DMS153 (cell line): ENCODE data around the gene CYTH4.

Experiments used
- DNase-seq: peaks from one replicate; lab custom pipeline; 2025; lab: John Stamatoyannopoulos, UW

Gene CYTH4

DNA sequence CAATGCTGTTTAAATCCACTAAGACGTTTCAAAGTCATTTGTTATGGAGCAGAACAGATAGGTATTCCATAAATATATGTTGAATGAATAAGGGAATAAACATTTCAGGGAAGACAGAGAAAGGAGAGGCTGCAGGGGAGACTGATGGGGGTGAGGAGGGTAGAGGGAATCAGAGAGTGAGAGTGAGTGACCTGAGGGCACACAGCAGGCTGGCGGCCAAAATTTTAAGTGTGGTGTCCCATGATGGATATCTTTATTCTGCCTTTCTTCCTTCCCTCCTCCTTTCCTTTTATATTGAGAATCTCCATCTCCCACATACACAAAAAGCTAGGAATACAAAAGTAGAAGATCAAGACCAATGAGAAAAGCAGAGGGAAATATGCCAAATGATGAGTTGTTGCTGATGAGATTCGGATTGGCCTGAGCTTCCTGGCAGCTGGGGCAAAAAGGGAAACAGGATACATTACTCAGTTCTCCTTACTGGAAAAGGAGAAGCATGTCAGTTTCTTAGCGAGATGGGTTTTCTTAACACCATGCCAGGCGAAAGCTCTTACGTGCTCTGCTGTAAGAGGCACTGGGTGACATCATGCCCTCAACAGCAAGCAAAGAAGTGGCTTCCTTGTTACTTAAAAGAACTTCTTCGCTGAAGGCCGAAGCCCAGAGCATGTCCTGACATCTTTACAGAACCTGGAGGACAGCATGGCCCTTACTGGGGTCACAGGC is 11.2 kb upstream of the CYTH4 start:
- DNase-seq: no peak

DNA sequence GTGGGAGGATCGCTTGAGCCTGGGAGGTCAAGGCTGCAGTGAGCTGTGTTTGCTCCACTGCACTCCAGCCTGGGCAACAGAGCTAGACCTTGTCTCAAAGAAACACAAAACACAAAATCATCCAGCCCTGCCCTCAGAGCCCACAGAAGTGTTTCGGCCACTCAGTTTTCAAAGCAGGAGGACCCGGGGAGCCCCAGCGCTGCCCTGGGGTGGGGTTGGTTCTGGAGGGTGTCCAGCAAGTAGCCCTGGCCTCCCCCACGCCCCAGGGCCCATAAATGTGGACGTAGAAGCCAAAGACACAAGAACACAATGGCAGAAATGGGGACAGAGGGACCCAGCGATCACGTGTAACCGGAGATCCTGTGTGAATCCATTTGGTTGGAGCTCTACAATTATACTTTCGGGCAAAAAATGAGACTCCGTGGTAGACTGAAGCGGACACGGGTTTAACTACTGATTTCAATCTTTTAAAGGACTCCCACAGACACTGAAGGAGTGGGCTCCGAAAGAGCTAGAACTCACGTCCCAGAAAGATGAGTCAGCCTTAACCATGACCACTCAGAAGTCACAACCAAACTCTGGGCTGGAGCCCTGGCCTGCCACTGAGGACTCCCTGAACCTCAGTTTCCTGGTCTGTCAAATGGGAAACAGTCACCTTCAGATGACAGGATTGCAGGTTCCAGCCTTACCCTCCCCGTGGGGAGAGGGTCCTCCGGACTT is 9.0 kb upstream of the CYTH4 start:
- no peak for DNase-seq

DNA sequence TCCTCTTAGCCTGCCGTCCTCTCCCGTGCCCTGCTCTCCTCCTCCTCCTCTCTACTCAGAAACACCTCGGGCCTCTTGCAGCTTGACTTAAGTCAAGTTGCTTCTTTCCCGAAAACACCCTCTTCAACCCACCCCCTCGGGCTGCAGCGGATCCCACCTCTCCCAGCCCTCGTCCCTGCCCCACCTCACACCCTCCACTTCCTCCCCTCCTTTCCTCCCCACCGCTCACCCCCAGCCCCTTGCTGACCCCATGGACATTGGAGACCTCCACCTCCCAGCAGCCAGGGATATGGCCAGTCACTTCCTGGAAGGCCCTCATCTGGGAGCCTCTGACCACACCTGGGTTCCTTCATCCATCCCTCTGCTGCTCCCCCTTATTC is 8.5 kb upstream of the CYTH4 start:
- no peak for DNase-seq

DNA sequence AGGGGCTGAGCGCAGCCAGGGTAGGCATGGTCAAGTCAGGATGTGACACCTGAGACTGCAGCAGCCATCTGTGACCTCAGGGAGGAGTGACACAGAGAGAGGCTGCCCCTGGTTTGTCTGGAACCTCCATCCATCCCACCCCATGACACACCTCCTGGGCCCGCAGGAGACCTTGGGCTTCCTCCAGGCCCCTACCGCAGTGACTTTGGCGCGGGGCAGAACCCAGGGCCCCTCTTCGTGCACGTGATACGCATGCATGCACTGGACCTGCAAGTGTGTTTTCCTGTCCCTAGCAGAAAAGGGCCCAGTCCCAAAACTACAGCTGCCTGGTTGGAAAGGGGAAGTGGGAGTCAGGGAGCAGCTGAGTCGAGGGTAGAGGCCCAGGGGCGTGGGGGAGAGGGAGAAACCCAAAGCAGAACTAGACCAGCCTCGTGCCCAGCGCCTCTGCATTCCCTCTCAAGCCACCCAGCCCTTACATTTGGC is 7.9 kb upstream of the CYTH4 start:
- DNase-seq: no peak

DNA sequence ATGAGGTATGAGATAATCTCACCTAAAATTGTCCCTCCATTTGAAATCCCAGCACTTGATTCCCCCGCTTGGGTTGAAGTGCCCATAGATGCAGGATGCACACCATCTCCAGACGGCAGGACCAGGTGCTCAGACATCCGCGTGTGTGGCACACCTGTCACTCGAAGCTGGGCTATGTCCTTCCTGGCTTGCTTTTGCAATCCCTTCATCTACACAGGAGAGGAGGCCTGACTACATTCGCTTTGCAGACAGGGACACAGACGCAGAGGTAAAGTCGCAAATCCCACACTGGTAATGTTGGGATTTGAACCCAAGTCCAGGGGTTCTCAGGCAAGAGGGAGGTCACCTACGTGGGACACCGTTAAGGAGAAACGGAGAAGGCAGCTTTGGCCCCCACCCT is 7.2 kb upstream of the CYTH4 start:
- DNase-seq: no peak

DNA sequence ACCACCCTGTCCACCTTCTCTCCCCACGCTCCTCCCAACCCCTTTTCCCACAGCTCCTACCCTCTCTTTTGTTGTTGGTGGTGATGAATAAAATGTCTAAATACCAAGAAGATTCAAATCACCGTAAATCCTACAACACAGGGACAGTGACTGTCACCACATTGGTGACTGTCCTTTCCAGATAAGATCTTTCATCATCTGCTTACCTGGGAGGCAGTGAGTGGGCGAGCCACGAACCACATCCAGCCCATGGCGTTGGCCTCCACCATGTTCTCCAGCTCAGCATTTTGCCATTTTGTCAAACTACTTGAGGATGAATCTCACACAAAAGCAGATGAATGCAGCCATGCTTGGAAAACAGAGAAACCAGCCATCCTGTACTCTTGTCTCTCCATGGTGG is 6.7 kb upstream of the CYTH4 start:
- DNase-seq: no peak

DNA sequence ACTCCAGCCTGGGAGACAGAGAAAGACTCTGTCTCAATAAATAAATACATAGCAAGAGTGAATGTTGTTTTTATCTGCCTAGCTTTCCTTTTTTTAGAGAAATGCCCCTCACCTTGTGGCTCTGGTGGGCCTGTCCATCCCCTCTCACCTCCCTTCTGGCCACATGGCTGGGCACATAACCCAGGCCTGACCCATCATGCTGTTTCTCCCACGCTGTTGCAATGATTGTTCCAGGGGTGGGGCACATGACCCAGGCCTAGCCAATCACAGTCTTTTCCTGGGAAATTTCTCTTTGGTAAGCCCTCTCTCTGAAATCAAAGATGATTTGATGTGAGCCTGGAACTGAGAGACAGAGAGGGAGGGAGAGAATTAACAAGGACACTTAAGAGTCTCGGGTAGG is 5.5 kb upstream of the CYTH4 start:
- no peak for DNase-seq

DNA sequence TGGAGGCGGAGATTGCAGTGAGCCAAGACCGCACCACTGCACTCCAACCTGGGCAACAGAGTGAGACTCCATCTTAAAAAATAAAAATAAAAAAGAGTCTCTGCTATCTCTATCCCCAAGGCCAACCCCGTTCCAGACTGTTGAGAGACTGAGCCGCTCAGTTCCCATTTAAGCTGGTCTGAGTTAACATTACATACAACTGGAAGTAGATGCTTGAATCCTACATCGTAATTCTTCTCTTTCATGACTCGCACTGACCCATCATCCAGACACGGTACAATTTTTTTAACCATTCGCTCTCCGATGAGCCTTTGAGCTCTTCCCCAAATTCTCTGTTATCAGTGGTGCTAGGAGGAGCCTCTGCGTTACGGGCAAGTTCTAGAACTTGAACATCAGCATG is 4.9 kb upstream of the CYTH4 start:
- no peak for DNase-seq

DNA sequence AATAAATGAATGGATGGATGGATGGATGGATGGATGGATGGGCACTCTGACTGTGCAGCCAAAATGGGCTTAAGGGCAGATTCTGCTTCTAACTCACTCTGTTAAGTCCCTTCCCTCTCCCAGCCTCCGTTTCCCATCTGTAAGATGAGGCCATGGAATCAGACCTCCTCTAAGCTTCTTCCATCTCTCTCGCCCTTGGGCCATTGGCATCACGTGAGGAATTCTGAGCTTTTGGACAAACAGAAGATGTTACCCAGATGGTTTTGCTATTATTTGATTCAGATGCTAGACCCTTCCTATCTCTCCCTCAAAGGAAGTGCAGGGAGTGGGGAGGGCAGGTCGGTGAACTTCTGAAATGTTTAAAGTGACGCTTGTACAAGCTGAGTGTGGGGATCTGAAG is 4.0 kb upstream of the CYTH4 start:
- no peak for DNase-seq

DNA sequence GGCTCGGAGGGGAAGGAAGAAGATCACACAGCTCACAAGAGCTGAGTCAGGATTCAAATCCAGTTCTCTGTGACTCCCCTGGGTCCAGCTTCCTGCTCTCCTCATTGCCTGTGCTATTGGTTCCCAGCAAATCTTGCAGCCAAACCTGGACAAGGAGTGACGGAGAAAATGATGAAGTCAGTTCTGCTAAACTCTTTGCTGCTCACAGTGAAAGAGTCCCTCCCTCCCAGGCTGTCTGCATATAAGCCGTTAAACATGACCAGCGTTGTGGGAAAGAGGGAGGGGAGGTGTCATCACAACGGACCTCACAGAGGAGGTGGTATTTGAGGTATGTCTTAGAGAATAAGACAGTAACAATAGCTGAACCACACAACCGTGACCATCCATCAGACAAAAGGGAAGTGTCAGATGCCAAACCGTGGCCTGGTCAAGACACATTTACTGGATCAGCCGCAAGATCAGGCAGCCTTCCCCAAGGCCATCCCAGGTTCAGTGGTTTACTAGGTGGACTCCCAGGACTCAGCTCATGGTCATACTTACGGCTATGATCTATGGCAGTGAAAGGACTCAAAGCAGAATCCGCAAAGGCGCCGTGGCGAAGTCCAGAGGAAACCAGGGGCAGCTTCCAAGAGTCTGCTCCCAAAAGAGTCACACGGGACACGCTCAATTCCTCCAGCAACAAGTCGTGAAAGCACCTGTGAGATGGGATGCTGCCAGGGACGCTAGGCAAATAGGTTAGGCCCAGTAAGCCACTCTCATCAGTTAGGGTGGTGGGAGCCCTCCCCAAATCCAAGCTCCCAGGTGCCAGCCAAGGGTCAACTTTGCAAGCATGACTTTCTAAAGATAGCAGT is 2.8 kb upstream of the CYTH4 start:
- DNase-seq: no peak

DNA sequence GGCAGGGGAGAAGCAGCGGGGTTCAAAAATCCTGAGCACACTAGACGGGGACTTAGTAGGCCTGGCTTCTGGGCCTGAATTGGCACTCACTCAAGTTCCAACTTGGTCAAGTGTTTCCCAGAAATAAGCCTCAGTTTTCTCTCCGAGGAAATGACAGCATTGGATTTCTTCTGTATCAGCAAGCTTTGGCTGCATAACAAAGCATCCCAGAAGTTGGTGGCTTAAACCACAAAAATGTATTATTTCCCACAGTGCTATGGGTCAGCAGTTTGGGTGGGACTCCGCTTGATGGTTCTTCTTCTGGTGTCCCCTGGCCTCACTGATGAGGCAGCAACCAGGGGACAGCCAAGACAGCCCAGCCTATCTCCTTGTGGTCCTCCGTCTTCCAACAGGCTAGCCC is 1.6 kb upstream of the CYTH4 start:
- DNase-seq: no peak

DNA sequence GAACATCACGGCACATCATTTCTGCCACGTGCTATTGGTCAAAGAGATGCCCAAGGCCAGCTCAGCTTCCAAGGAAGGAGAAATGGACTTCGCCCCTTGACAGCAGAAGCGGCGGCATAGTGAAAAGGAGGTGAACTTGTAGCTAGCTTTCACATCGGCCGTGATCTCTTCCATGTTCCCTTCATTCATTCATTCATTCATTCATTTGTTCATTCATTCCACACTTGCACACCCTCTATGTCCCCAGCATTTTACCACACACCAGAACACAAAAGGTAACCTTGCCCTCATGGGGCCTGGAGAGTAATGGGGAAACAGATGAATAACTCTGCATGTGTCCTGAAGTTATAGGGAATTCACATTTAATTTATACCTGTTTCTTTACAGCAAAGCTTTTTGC is 1.1 kb upstream of the CYTH4 start:
- DNase-seq: no peak

DNA sequence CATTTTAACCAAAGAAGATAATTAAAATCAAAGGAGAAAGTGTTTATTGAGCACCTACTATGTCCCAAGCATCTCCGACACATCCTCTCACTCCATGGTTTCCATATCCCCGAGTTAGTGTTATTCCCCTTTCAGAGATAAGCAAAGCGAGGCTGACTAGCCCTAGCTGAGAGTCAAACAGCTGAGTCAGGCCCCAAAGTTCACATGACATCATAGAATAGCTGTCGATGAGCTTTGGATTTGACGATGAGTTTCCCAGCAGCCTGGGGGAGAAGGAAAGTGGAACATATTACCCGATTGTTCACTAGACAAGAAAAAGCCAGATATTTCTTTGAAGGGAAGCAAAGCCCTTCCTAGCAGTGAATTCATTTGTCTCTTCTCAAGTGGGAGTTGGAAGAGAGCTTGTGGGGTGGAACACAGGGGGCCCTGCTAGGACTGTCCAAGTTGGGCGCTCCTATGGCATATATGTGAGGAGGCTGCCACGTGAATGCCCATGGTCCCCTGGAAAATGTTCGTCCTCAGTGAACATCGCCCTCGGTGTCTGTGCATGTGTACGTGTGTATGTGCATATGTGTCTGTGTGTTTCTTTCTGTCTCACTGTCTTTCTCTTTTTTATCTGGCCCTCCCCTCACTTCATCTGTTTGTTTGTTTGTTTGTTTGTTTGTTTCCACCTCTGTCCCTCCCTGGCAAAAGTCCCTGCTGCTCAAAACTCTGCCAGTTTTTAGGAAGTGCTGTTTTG is 493 bp upstream of the CYTH4 start:
- no peak for DNase-seq

DNA sequence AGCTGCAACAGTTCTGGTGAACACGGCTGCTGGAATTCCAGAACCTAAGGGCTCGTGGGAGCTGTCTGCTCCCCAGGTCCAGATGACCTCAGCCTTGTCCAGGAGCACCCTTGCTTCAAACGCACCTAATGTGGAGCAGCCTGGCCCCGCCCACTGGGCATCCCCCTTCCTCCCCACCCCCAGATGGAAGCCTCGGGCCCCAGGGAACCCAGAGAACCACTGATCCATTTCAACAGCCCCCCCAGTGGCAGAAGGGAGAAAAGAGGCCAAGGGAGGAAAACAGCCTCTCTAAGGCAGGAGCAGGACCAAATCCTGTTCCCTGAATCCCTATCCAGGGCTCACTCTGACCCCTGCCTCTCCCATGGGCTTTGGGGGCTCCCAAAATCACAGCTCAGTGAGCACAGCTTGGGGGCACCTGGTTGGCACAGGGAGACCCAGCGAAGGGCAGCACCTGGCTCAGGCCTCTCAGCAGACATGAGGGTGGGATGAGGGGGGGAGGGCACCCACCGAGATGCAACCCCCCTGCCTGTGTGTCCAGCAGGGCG is 1.2 kb downstream of the CYTH4 start:
- DNase-seq: no peak

DNA sequence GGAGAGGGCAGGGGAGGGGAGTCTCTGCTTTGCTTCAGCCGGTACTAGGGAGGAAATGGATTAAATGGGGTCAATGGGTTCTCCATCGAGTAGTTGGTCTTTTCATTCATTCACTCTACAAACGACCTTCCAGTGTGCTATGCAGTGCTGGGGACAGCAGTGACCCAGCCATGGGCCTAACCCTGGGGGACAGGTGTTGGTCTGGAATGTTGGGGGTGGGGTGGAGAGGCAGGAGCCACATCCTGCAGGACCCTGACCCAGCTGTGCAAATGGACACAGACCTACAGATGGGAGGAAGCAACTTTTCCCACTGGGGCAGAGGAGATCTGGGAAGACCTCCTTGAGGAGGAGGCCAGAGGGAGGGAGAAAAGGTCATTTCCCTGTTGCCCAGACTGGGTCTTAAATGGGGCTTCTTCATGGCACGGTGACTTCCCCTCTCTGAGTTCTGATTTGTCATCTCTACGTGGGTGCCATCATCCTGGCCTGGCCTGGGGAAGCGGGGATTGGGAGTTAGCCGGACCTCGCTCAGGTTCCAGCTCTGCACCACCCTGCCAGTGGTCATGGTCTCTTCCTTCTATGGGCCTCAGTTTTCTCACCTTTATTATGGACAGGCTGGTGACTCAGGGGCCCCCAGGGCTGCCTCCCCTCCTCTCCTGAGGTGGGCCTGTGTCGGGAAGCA is 2.0 kb downstream of the CYTH4 start:
- DNase-seq: no peak

DNA sequence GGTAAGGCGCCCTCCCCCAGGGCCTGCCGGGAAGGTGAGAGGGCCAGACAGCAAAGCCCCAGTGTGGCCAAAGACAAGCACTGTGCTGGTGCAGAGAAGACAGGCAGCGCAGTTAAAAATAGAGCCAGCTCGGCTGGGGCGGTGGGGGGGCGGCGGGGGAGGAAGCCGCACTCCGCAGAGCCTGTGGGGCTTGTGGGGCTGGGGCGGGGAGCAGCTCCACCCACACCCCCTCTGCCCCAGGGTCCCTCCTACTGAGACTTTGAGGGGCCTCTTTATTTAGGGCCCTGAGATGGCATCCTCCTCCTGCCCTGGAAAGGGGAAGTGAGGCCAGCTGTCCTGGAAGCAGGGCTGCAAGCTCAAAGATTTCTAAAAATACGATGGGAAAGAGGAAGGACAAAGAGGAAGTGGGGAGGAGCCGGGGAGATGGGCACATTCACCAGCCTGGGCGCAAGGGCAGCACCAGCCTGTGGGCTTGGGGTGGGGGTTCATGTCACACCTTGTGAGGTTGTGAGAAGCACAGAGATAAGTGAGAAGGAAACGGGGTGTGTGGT is 2.6 kb downstream of the CYTH4 start:
- no peak for DNase-seq

DNA sequence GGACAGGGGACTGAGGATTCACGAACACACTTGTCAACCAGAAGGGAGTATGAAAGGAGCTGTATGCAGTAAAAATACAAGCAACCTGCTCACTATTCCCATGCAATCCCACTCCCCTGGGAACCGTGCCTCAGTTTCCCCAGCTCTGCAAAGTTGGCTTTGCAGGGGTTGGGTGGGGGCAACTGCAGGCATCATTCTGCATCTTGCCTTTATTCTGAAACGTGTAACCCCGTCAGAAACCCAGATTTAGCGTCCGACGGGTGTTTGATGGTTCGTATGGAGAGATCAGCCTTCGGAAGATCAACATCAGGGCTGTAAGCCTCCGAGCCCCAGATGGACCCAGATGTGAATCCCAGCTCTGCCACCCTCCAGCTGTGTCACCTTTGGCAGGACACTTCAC is 3.6 kb downstream of the CYTH4 start:
- no peak for DNase-seq

DNA sequence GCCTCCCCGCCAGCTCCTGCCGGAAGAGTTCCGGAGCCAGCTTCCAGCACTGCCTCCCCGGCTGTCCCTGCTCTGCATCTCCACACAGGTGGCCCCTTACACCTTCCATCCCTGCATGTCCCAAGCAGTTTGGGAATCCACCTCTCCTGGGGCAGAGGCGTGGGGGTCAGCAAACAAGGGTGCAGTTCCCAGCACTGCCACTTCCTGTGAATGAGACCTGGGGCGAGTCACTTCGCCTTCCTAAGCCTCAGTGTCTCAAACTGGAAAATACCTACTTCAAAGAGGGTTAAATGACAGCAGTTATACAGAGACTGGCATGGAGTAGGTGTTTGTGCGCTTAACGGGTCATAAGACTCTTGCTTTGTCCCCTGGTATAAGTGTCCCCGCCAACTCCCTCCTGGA is 5.2 kb downstream of the CYTH4 start:
- DNase-seq: no peak

DNA sequence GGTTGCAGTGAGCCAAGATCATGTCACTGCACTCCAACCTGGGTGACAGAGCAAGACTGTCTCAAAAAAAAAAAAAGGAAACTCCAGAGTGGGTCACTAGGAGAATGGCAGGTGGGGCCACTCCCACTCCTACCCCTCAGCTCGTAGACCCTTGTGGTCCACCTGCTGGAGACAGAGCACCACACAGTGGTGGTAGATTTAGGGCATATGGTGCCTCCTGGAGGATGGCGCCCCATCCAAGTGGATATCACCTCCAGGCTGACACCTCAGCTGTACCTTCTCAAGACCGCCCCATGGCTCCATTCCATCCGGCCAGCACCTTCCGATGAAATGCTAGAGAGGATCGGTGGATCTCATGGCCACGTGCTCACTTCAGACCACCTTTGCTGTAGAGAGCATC is 6.2 kb downstream of the CYTH4 start:
- no peak for DNase-seq

DNA sequence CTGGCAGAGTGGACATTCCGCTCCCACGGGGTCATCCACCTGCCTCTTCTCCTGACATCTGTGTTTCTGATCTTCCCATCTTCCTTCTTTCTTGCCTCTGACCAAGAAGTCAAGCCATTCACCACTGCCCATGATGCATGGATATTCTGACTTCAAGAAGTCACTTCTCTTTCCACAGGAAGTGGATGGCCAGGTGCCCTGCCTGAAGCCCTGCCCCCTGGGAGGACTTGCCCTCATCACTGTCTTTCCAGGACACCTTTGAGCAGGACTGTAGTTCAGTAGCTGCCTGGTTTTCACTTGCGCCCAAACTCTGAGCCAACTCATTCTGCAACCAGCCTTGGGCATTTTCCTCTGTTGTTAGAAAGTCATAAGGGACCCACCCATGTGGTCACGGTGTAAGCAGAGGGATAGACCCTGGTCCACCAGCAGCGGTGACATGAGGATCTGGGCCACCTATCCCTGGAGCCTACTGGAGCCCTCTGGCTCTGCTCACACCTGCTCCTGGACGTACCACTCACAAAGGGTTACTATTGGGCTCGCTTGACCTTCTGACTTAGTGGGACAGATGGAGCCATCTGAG is 6.9 kb downstream of the CYTH4 start:
- DNase-seq: no peak

DNA sequence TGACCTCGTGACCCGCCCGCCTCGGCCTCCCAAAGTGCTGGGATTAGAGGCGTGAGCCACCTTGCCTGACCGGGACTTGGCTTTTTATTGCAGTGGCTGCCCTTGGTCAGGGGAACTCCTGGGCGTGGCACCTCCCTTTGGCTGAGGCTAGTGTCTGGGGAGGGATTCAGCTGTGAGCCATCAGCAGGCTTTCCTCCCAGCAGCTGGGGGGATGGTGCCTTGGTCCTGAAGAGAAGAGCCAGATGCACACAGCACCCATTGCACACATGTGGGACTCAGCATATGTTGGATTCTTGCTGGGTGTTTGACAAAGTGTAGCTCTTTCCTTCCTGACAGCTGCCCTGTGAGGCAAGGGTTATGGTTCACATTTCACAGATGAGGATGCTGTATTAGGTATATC is 8.4 kb downstream of the CYTH4 start:
- no peak for DNase-seq
